Natural killer cell (primary cell): ENCODE results near the gene CSMD2. TPM values are rescaled to one million over a fixed set of nuclear protein-coding genes. Genes with fewer than 3 reads are reported as not detected.

Experiments
- ATAC-seq, 3 donors: fragments of 150-1000 bp in 2 of 3; fragments of 200-7000 bp in 1 of 3; cut with Tn5 transposase; 1 replicate in 1 of 3; 2 replicates in 2 of 3; pipeline ENCODE4 v1.10.0; 2021; ENCODE audit warnings: mild to moderate bottlenecking in 2 of 3, moderate library complexity in 2 of 3
- DNase-seq, 2 donors: peaks; one replicate each; pipeline versions ENCODE4 v3.0.0 to v3.0.0-alpha.2; 2013 to 2021; ENCODE audit warnings: mixed read lengths in 1 of 2
- H3K27ac ChIP-seq: one replicate; pipeline ENCODE4 v1.5.1; 2013; ENCODE audit warnings: mild to moderate bottlenecking, low read length
- H3K27me3 ChIP-seq: one replicate; pipeline ENCODE4 v1.6.1; 2013; ENCODE audit warnings: low read length; ENCODE audit not compliant: control insufficient read depth, insufficient read depth
- H3K36me3 ChIP-seq: one replicate; pipeline ENCODE4 v1.6.1; 2013; ENCODE audit warnings: low read length; ENCODE audit not compliant: control insufficient read depth, insufficient read depth
- H3K4me1 ChIP-seq: one replicate; pipeline ENCODE4 v1.6.1; 2013; ENCODE audit warnings: low read length; ENCODE audit not compliant: control insufficient read depth, insufficient read depth
- H3K4me3 ChIP-seq: one replicate; pipeline ENCODE4 v1.5.1; 2013; ENCODE audit warnings: low read length
- H3K9me3 ChIP-seq: one replicate; pipeline ENCODE4 v1.6.1; 2013; ENCODE audit warnings: low read length; ENCODE audit not compliant: control insufficient read depth, insufficient read depth
- H3K27ac Mint-ChIP-seq, 2 donors: one replicate each; pipeline ENCODE4 v1.8.0; 2022; ENCODE audit warnings: mild to moderate bottlenecking in 2 of 2, mixed read lengths in 2 of 2, moderate library complexity in 1 of 2
- H3K27me3 Mint-ChIP-seq, 2 donors: one replicate each; pipeline ENCODE4 v1.8.0; 2022; ENCODE audit warnings: low read depth in 2 of 2, mixed read lengths in 2 of 2
- H3K36me3 Mint-ChIP-seq: one replicate; pipeline ENCODE4 v1.8.0; 2022; ENCODE audit warnings: mixed read lengths
- H3K4me1 Mint-ChIP-seq, 2 donors: one replicate each; pipeline ENCODE4 v1.8.0; 2022; ENCODE audit warnings: mixed read lengths in 2 of 2
- H3K4me3 Mint-ChIP-seq: one replicate; pipeline ENCODE4 v1.8.0; 2022; ENCODE audit warnings: mild to moderate bottlenecking, moderate library complexity, mixed read lengths
- H3K9me3 Mint-ChIP-seq, 2 donors: one replicate each; pipeline ENCODE4 v1.8.0; 2022; ENCODE audit warnings: mixed read lengths in 2 of 2
- WGBS: methylation state at CpG from one replicate; pipeline ENCODE4 v1.1.7; 2013; ENCODE audit warnings: missing lambda C conversion rate; ENCODE audit not compliant: insufficient coverage; 5-methylcytosine and 5-hydroxymethylcytosine counted together
- intact Hi-C: fragments of 100-400 bp; cut with micrococcal nuclease; formaldehyde crosslinking; loops from one replicate; pipeline ENCODE4 v1.14.2; 2022
- total RNA-seq, 4 donors: library from RNA; stranded (reverse); fragments of 120-200 nt in 1 of 4; gene quantifications; one replicate each; pipeline versions ENCODE4 v1.2.3 to v1.2.4, GENCODE V29; 2013 to 2022
- TF ChIP-seq, protein P1 (sequence below): fragments of 200-600 bp; IDR thresholded peaks from one replicate; pipeline ENCODE4 v1.8.0; 2022; ENCODE audit warnings: antibody characterized with exemption

CSMD2 gene
- total RNA-seq, 3 donors from 2014 or later (not counting 1 experiment from before 2014, with no cell fraction given) = not detected

DNA sequence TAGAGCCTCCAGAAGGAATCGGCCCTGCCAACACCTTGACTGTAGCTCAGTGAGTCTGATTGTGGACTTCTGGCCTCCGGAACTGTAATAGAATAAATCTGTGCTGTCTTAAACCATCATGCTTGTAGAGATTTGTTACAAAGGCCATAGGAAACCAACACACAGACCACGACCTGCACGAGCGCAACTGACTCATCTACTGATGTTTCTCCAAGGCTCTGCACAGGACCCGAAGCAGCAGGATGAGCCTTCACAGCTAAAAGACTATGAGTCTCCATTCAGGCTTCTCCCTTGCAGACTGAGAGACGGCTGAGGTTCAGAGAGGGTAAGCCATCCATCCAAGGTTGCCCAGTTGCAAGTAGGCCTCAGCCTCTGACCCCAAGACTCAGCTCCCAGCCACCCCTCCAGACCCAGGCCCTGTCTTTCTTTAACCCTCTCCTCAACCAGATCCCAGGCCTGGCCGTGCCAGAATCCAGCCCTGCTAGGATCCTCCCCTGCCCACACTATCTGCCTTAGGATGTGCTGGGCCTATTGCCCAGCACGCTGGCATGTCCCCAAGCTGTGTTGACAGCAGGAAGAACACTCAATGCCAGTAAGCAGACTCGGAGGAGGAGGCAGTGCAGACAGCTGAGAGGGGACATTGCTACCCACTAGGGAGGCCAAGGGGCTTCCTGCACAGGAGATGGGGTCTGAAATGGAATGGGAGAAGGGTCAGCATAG, 192.2 kb downstream of the CSMD2 start:
- no peaks in the 10 kb centered on the region for H3K9me3 ChIP-seq
- Mint-ChIP-seq H3K27me3 (peaks cover 8 to 17% of the 10 kb centered on the region in 2 donors), H3K9me3 (no peaks in the 10 kb centered on the region), H3K36me3 (no peaks in the 10 kb centered on the region), H3K4me3 (no peak overlapping the region), H3K4me1 (no peaks in the 10 kb centered on the region), H3K27ac (no peak overlapping the region)
- H3K27ac ChIP-seq = no peak overlapping the region
- H3K4me3 ChIP-seq = no peak overlapping the region
- H3K4me1 ChIP-seq = no peaks in the 10 kb centered on the region
- intact Hi-C loops = no loop called here
- ATAC-seq (no peak), DNase-seq (no peak)
- 61% methylated on average over 10 of the region's 10 CpGs for WGBS
- TF ChIP-seq, protein P1, sequence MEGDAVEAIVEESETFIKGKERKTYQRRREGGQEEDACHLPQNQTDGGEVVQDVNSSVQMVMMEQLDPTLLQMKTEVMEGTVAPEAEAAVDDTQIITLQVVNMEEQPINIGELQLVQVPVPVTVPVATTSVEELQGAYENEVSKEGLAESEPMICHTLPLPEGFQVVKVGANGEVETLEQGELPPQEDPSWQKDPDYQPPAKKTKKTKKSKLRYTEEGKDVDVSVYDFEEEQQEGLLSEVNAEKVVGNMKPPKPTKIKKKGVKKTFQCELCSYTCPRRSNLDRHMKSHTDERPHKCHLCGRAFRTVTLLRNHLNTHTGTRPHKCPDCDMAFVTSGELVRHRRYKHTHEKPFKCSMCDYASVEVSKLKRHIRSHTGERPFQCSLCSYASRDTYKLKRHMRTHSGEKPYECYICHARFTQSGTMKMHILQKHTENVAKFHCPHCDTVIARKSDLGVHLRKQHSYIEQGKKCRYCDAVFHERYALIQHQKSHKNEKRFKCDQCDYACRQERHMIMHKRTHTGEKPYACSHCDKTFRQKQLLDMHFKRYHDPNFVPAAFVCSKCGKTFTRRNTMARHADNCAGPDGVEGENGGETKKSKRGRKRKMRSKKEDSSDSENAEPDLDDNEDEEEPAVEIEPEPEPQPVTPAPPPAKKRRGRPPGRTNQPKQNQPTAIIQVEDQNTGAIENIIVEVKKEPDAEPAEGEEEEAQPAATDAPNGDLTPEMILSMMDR = no peak
- H3K27me3 ChIP-seq = no peaks in the 10 kb centered on the region
- no peaks in the 10 kb centered on the region for H3K36me3 ChIP-seq

DNA sequence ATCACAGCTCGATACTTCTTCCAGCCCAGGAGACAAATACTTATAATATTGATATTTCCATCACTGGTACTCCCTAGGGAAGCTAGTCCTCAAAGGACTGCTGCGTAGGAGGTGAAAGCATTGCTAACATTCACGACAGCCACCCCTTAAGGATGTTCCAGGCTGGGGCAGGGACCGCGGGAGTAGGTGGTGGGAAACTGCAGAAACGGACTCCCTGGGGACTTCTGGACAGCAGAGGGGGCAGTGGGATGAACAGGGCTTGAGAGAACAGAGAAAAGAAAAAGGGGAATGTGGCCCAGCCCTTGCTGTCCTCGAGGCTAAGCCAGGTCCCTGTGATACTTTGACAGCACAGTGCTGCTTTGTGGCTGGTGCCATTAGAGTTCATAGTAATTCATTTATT, 193.1 kb downstream of the CSMD2 start:
- no peaks in the 10 kb centered on the region for H3K36me3 Mint-ChIP-seq
- no peak overlapping the region for H3K4me3 Mint-ChIP-seq
- no peaks in the 10 kb centered on the region for H3K9me3 Mint-ChIP-seq
- no peak overlapping the region for H3K27ac ChIP-seq
- H3K27me3 Mint-ChIP-seq = peaks cover 5 to 11% of the 10 kb centered on the region in 2 donors
- H3K4me1 ChIP-seq = no peaks in the 10 kb centered on the region
- H3K4me3 ChIP-seq = no peak overlapping the region
- DNase-seq (no peak), ATAC-seq (no peak)
- intact Hi-C loops = no loop called here
- H3K27ac Mint-ChIP-seq = no peak overlapping the region
- TF ChIP-seq, protein P1 = no peak
- no peaks in the 10 kb centered on the region for H3K27me3 ChIP-seq
- no peaks in the 10 kb centered on the region for H3K36me3 ChIP-seq
- no peaks in the 10 kb centered on the region for H3K4me1 Mint-ChIP-seq
- 71% methylated on average over 6 of the region's 7 CpGs for WGBS
- H3K9me3 ChIP-seq = no peaks in the 10 kb centered on the region

DNA sequence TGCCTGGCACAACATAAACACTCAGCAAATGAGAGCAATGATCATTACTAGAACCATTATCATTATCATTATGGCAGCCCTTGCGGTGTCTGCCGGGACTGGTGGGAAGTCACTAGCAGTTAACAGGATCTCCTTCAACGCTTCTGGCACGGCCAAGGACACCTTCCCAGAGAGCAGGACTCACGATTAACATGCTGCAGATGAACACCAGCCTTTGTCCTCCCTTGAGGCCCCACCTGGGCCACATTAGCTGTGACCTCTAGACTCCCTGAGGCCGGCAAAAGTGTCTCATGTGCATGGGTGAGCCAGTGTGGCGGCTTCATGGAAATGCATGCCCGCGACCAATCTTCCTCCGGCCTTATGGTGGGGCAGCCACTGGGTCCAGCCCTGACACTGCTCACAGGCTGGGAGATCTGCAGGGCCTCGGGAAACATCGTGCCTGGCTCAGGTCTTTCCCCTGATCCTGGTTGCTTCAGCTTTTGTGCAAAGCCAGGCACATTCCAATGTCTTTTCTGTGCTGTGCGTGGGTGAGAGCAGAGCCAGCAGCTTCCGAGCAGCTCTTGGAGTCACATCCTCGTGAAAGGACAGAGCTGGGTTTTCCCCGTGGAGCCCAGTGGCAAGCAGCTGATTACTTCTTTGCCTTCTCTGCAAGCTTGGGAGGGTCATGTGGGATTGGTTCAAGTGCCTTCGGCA, 193.9 kb downstream of the CSMD2 start:
- H3K27me3 Mint-ChIP-seq = peaks cover 5 to 11% of the 10 kb centered on the region in 2 donors
- 79% methylated on average over 17 of the region's 17 CpGs for WGBS
- H3K36me3 Mint-ChIP-seq = no peaks in the 10 kb centered on the region
- H3K4me3 Mint-ChIP-seq = no peak overlapping the region
- Histone ChIP-seq H3K9me3 (no peaks in the 10 kb centered on the region), H3K27me3 (no peaks in the 10 kb centered on the region), H3K27ac (no peak overlapping the region), H3K36me3 (no peaks in the 10 kb centered on the region), H3K4me1 (no peaks in the 10 kb centered on the region), H3K4me3 (no peak overlapping the region)
- H3K4me1 Mint-ChIP-seq = no peaks in the 10 kb centered on the region
- intact Hi-C loops = no loop called here
- no peak overlapping the region for H3K27ac Mint-ChIP-seq
- H3K9me3 Mint-ChIP-seq = no peaks in the 10 kb centered on the region
- no peak for ATAC-seq
- DNase-seq = no peak
- TF ChIP-seq, protein P1 = no peak
